ENCODE measurements around the gene ATP2C2. TPM values are rescaled to one million over a fixed set of nuclear protein-coding genes. Genes with fewer than 3 reads are reported as not detected.

Gene ATP2C2
- total and polyA plus RNA-seq, 3 donors from 2014 or later = 1.1 to 5.8 (median 3.0) TPM

DNA sequence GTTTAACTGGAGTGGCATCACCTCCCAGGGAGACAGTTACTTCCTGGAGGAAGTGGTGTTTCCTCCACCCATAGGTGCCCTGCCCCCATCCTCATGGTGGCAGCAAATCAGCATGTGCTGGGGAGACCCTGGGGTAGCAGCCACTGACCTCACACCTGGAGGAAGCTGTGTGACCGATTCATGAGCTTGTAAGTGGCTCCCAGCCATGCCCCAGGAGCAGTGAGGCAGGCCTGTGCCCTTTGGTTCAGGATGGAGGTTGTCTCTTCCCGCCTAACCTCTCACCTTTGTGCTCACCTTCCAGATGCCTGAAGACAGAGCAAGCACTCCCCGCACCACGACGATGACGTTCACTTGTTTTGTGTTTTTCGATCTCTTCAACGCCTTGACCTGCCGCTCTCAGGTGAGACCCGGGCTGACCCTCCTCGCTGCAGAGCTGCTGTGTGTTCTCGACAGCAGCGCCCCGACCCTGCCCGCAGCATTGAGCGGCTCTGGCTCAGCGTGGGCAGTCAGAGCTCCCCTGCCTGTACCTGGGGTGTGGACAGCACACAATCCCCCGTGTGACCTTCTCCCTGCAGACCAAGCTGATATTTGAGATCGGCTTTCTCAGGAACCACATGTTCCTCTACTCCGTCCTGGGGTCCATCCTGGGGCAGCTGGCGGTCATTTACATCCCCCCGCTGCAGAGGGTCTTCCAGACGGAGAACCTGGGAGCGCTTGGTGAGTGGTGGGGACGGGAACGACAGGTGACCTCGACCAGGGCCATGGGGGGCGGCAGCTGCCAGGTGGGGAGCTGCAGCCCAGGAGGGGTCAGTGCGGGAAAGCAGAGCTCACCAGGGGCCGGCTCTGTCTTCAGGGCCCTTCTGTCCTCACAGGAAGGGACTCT lies 93.3 kb downstream of the ATP2C2 start:
- peak; percentile 8 for DNase-seq
- WGBS, 2 donors = 89% methylated on average over 15 to 30 of the region's 30 CpGs
- intact Hi-C loops (cut with DNase I; ENCODE audit: low total_unique reads) = no loop called here

GRCh38 chr16:84462296-84463210 lies 94.2 kb downstream of the ATP2C2 start:
- no peaks in the 10 kb centered on the region for H3K36me3 ChIP-seq (ENCODE audit: low read depth, missing control alignments)
- intact Hi-C loops (cut with DNase I; ENCODE audit: low total_unique reads) = no loop called here
- WGBS, 2 donors = 88 to 96% methylated on average over 4 to 24 of the region's 24 CpGs
- TF ChIP-seq POLR2A (IDR thresholded peaks at IDR 0.05) = no peak
- TF ChIP-seq CTCF (IDR thresholded peaks at IDR 0.05) = no peak
- no peaks in the 10 kb centered on the region for H3K4me1 ChIP-seq
- H3K27me3 ChIP-seq = no peaks in the 10 kb centered on the region
- DNase-seq = no peak
- H3K9me3 ChIP-seq = no peaks in the 10 kb centered on the region
- no peak overlapping the region for H3K4me3 ChIP-seq
- H3K27ac ChIP-seq = no peak overlapping the region

More for the DNA sequence above, 93.3 kb downstream of the ATP2C2 start:
- no peaks in the 10 kb centered on the region for H3K9me3 ChIP-seq
- TF ChIP-seq CTCF (IDR thresholded peaks at IDR 0.05) (no peak), POLR2A (IDR thresholded peaks at IDR 0.05) (no peak)
- H3K27ac ChIP-seq = no peak overlapping the region
- H3K27me3 ChIP-seq = no peaks in the 10 kb centered on the region
- no peaks in the 10 kb centered on the region for H3K4me1 ChIP-seq
- no peak overlapping the region for H3K4me3 ChIP-seq
- no peaks in the 10 kb centered on the region for H3K36me3 ChIP-seq (ENCODE audit: low read depth, missing control alignments)

- H3K27me3 ChIP-seq = no peaks in the 10 kb centered on the region
- no peak for TF ChIP-seq POLR2A (IDR thresholded peaks at IDR 0.05)
- no peak for TF ChIP-seq CTCF (IDR thresholded peaks at IDR 0.05)
- 66 to 83% methylated on average over 4 to 7 of the region's 7 CpGs for WGBS, 2 donors
- peak; percentile 15 for DNase-seq
- no peak overlapping the region for H3K4me3 ChIP-seq
- H3K27ac ChIP-seq = no peak overlapping the region
- intact Hi-C loops (cut with DNase I; ENCODE audit: low total_unique reads) = no loop called here
- no peaks in the 10 kb centered on the region for H3K9me3 ChIP-seq
- H3K36me3 ChIP-seq (ENCODE audit: low read depth, missing control alignments) = no peaks in the 10 kb centered on the region
- no peaks in the 10 kb centered on the region for H3K4me1 ChIP-seq
Measured at GRCh38 chr16:84463221-84463620, 94.9 kb downstream of the ATP2C2 start.

- no peak overlapping the region for H3K4me3 ChIP-seq
- WGBS, 2 donors = 83 to 85% methylated on average over 6 of the region's 6 CpGs
- H3K4me1 ChIP-seq = no peaks in the 10 kb centered on the region
- intact Hi-C loops (cut with DNase I; ENCODE audit: low total_unique reads) = no loop called here
- H3K36me3 ChIP-seq (ENCODE audit: low read depth, missing control alignments) = no peaks in the 10 kb centered on the region
- TF ChIP-seq CTCF (IDR thresholded peaks at IDR 0.05) (no peak), POLR2A (IDR thresholded peaks at IDR 0.05) (no peak)
- DNase-seq = peak; percentile 0
- no peak overlapping the region for H3K27ac ChIP-seq
- H3K27me3 ChIP-seq = no peaks in the 10 kb centered on the region
- no peaks in the 10 kb centered on the region for H3K9me3 ChIP-seq
Measured at GRCh38 chr16:84464116-84464515, 95.8 kb downstream of the ATP2C2 start.
